GM18951 (cell line): ENCODE results near the gene PAX6.

Source experiments
- POLR2A ChIP-seq: IDR thresholded peaks from 4 replicates; pipeline ENCODE4 v1.6.1; 2011; ENCODE audit warnings: mild to moderate bottlenecking; ENCODE audit not compliant: insufficient read length, insufficient read depth; ENCODE audit errors: extremely low read depth
- in situ Hi-C: fragments of 300-500 bp; cut with MboI; formaldehyde crosslinking; loops from one replicate; pipeline ENCODE4 v1.12.0; 2022; ENCODE audit warnings: low sequenced_read_pairs, mixed read lengths, inconsistent platforms; ENCODE audit not compliant: unreplicated experiment

PAX6 gene

GRCh38 chr11:31826536-31827438 lies 15.7 kb upstream of the PAX6 start:
- no peak for TF ChIP-seq POLR2A

GRCh38 chr11:31825838-31826484 lies 14.8 kb upstream of the PAX6 start:
- in situ Hi-C loops: loop anchor here (25.0 kb wide), 1 partner anchor 714 kb away; no protein-coding TSS in a partner anchor

More at GRCh38 chr11:31826536-31827438, 15.7 kb upstream of the PAX6 start:
- in situ Hi-C loops: loop anchor here (25.0 kb wide), 1 partner anchor 714 kb away; no protein-coding TSS in a partner anchor

GRCh38 chr11:31824879-31825837 lies 14.0 kb upstream of the PAX6 start:
- in situ Hi-C loops: loop anchor here (25.0 kb wide), 1 partner anchor 713 kb away; no protein-coding TSS in a partner anchor
- TF ChIP-seq POLR2A: no peak

More at GRCh38 chr11:31825838-31826484, 14.8 kb upstream of the PAX6 start:
- TF ChIP-seq POLR2A: no peak

- in situ Hi-C loops: no loop called here
- no peak for TF ChIP-seq POLR2A
Observed at GRCh38 chr11:31824332-31824878, 13.3 kb upstream of the PAX6 start.

- TF ChIP-seq POLR2A: no peak
- in situ Hi-C loops: no loop called here
Observed at GRCh38 chr11:31823644-31824331, 12.7 kb upstream of the PAX6 start.

GRCh38 chr11:31822927-31823643 lies 12.0 kb upstream of the PAX6 start:
- in situ Hi-C loops: no loop called here
- TF ChIP-seq POLR2A: no peak

GRCh38 chr11:31822175-31822926 lies 11.2 kb upstream of the PAX6 start:
- in situ Hi-C loops: no loop called here
- TF ChIP-seq POLR2A: no peak

GRCh38 chr11:31821766-31822165 lies 10.6 kb upstream of the PAX6 start:
- no peak for TF ChIP-seq POLR2A
- in situ Hi-C loops: no loop called here

- in situ Hi-C loops: no loop called here
- no peak for TF ChIP-seq POLR2A
Observed at GRCh38 chr11:31821235-31821764, 10.2 kb upstream of the PAX6 start.

- in situ Hi-C loops: no loop called here
- TF ChIP-seq POLR2A: no peak
Observed at GRCh38 chr11:31820438-31820818, 9.3 kb upstream of the PAX6 start.
